Measurements from ENCODE around the gene CSGALNACT2.
"Not testable (repeated sequence)": the region's sequence is repeated elsewhere in the genome, so short reads cannot be mapped to it uniquely, and the experiment has no call there.

CSGALNACT2 gene

DNA sequence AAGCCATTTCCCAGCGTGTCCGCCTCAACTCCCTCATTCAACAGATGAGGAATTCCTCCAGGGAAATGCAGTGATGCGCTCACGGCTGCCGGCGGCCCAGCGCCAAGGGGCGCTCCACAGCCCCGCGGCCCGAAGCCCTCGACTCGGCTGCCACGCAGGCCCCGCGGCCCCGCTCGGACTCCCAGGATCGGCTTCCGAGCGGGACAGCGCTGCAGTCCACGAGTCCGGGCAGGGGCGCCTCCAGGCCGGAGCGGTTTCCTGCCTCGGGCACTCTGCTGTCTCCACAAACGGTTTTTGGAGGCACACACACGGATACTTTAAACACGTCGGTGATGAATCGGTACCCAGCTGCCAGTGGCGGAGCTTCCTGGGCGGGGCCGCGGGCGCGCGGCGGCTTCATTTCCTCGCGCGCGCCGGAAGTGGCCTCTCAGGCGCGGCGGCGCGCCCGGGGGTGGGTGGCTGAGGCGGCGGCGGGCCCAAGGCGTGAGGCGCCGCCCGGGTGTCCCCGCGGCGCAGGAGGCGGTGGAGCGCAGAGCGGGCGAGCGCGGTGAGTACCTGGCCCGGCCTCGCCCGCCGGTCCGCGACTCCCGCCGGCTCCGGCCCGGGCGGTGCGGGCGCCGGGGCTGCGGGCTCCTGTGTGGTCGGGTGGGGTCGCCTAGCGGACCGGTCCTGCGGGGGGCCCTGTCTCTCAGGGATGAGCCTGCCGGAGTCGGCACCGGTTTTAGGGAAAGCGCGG is at the start of gene CSGALNACT2:
Gene CSGALNACT2 (plus strand): TSS at position 425 of the 736 bp plus-strand sequence. CDS start 16,705 bp downstream, outside the sequence.
- DNase-seq (ENCODE audit: low read depth), result peak; percentile 89

GRCh38 chr10:43089519-43089918 is 48.7 kb upstream of the CSGALNACT2 start:
- DNase-seq (ENCODE audit: low read depth), result no peak

DNA sequence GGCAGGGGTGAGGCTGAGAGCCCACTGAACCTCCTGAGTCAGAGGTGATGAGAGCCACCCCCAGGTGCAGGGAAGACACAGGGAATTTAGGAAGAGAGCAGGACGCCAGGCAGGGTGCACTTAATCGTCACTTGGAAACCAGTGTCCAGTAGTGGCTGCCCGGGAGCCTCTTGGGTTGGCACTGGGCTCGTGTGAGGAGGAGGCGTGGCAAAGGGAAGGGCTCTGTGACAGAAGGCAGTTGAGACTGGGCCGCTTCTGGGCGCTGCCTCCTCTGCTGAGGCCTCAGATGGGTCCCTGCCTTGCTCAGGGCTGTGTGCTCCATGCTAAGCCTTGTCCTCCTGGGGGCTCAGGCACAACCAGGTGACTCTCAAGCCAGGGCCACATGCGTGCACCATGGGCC is 48.1 kb upstream of the CSGALNACT2 start:
- DNase-seq (ENCODE audit: low read depth), result no peak

DNA sequence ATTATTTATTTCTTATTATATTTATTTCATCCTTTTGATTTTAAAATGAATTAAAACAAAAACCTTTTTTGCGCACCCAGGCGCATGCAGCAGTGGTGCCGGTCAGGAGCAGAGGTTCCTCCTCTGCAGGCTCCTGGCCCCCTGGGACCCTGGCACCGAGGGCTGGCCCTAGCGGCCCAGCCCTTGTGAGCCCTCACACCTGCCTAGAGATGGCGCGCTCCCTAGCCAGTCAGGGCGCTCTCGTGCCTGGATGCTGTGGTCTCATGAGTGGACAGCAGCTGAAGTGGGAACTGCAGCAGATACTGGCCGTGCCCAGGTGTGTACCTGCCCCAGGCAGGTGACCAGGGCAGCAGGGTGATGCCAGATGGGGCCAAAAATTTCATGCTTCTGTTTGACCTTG is 47.6 kb upstream of the CSGALNACT2 start:
- no peak for DNase-seq (ENCODE audit: low read depth)

DNA sequence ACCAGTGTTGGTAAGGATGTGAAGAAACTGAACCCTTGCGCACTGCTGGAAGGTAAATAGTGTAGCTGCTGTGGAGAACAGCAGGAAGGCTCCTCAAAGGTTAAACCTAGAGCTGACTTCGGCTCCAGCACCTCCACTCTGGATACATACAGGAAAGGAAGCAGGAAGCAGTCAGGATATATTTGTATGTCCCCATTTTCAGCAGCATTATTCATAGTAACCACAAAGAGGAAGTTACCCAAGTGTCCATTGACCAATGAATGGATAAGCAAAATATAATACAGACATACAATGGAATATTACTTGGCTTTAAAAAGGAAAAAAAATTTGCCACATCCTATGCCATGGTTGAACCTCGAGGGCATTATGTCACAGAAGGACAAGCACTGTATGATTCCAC is 46.4 kb upstream of the CSGALNACT2 start:
- no peak for DNase-seq (ENCODE audit: low read depth)

DNA sequence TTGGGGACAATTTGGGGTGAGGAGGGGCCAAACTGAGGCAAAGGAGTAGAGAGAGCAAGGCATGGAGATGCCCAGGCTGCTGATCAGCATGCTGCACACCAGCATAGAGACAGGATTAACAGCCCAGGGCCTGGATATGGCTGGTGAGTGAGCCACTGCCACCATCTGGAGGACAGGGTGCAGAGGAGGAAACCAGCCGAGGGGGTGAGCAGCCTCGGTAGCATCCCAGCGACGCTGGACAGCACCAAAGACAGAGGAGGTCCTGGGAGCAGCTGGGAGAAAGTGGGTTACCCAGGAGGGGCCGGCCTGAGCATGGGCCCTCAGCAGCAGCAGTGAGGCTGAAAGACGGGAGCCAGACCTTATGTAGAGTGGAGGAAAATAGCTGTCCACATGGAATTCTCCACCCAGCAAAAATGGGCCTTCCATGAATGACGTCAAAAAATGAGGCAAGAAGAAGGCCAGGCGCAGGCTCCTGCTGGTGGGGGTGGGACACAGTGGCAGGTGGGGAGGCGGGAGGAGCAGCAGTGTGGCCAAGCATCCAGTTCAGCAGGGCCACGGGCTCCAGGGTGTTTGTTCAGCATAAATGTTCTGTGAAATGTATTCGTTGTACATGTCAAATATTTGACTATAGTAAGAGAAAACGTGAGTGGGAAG is 44.7 kb upstream of the CSGALNACT2 start:
- DNase-seq (ENCODE audit: low read depth), result peak; percentile 40

GRCh38 chr10:43094085-43094484 is 44.2 kb upstream of the CSGALNACT2 start:
- no peak for DNase-seq (ENCODE audit: low read depth)

- not testable (repeated sequence) for DNase-seq (ENCODE audit: low read depth)
These were observed 38.9 kb upstream of the CSGALNACT2 start for GRCh38 chr10:43099339-43099738.

DNA sequence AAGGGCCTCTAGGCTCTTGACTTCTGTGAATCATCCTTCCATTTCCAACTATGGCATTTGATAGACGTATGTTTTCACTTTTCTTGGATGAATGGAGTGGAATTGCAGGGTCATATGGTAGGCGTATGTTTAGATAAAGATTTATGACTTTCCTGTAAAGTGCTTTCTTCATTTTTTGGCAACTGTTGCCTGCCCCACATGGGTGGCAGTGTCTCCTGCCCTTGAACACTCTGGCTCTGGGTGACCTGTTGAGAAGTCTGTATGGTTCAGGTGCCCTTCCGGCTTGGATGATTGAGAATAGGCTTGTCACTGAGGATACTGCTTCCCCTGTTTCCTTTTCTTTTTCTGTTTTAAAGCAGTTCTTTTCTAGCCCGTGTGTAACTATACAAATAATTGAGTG is 38.3 kb upstream of the CSGALNACT2 start:
- no peak for DNase-seq (ENCODE audit: low read depth)

DNA sequence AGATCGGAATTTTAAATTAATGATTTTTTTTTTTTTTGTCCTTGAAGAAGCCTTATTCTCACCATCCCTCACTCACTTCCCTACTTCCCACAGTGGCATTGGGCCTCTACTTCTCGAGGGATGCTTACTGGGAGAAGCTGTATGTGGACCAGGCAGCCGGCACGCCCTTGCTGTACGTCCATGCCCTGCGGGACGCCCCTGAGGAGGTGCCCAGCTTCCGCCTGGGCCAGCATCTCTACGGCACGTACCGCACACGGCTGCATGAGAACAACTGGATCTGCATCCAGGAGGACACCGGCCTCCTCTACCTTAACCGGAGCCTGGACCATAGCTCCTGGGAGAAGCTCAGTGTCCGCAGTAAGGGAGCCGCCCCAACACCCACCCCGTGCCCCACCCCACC is 37.9 kb upstream of the CSGALNACT2 start:
- no peak for DNase-seq (ENCODE audit: low read depth)

- DNase-seq (ENCODE audit: low read depth), result no peak
These were observed 36.0 kb upstream of the CSGALNACT2 start for GRCh38 chr10:43102063-43102828.

DNA sequence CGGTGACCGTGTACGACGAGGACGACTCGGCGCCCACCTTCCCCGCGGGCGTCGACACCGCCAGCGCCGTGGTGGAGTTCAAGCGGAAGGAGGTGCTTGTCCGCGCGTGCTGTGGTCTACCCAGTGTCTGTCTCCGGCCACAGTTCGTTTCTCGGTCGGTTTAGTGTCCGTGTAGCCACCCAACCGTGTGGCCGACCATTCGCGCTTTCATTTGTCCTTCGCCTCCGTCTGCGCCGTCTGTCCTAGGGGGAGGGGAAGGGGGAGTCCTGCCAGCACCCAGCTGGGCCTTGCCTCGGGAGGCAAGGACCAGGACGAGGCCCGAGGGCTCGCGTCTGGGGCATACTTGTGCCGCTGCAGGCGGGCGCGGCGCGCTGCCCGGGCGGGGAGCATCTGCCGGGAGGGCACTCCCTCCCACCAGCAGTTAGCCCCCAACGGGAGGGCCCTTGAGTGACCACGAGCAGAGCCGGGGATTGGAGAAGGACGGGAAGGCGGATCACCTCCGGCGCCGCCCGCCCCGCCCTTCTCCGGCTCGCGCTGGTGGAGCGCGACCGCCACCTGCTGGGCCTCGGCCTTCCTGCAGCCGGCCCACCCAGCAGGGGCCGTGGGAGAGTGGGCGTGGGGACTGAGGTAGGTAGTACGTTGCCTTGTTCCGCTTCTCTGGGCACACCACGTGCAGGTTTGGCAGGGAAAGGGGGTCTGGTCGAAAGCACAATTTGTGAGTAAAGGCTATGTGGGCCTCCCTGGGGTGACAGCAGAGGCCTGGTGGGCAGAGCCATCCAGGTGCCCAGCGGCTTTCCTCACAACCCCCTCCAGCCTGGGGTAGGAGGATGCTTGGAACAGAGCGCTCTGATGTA is 32.9 kb upstream of the CSGALNACT2 start:
- peak; percentile 84 for DNase-seq (ENCODE audit: low read depth)

DNA sequence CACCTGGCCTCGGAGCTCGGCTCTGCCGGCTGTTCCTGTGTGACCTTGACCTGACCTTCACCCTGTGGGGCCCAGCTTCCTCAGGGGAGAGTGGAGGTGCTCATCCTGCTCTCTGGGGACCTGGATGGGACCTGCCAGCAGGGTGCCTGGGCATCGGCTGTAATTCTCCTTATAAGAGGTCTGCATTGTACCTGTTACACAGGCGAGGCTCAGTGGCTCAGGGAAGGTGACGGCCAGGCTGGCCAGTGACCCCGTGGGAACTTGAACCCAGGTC is 32.4 kb upstream of the CSGALNACT2 start:
- DNase-seq (ENCODE audit: low read depth), result no peak

DNA sequence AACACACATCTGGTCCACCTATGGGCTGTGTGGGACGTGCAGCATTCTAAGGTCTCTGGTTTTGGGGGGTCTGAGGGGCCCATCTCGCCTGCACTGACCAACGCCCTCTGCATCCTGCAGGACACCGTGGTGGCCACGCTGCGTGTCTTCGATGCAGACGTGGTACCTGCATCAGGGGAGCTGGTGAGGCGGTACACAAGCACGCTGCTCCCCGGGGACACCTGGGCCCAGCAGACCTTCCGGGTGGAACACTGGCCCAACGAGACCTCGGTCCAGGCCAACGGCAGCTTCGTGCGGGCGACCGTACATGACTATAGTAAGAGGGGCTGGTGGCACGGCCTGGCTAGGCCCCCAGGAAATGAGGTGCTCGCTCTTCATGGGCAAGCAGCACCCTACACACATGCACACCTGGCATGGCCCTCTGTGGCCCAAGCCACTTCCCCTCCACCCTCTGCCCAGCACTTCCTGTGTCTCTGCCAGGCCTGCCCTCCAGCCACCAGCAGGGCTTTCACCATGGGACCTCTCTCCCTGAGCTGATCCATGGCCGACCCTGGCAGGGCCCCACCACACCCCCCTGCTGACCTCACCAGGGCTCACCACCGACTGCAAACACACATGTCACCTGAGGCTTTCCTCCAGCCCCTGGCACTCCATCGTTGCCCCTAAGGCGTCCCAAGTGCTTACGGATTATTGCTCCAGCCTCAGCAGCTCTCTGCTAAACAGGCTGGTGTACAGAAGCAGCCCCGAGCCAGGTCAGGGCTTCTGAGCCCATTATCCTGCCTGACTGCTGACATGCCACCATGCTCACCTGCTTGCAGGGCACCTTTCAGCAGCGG is 31.8 kb upstream of the CSGALNACT2 start:
- DNase-seq (ENCODE audit: low read depth), result no peak

- no peak for DNase-seq (ENCODE audit: low read depth)
These were observed 29.3 kb upstream of the CSGALNACT2 start for GRCh38 chr10:43108951-43109350.

GRCh38 chr10:43109671-43110249 is 28.5 kb upstream of the CSGALNACT2 start:
- DNase-seq (ENCODE audit: low read depth), result peak; percentile 13

GRCh38 chr10:43110338-43111071 is 27.7 kb upstream of the CSGALNACT2 start:
- peak; percentile 70 for DNase-seq (ENCODE audit: low read depth)

DNA sequence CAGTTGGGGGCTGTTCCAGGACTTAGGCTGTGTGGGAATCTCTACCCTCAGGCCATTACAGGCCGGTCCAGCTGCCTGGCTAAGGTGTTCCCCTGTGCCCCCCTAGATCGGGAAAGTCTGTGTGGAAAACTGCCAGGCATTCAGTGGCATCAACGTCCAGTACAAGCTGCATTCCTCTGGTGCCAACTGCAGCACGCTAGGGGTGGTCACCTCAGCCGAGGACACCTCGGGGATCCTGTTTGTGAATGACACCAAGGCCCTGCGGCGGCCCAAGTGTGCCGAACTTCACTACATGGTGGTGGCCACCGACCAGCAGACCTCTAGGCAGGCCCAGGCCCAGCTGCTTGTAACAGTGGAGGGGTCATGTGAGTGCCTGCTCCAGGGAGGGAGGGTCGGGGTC is 27.1 kb upstream of the CSGALNACT2 start:
- DNase-seq (ENCODE audit: low read depth), result no peak

- DNase-seq (ENCODE audit: low read depth), result no peak
These were observed 26.2 kb upstream of the CSGALNACT2 start for GRCh38 chr10:43111921-43112607.

DNA sequence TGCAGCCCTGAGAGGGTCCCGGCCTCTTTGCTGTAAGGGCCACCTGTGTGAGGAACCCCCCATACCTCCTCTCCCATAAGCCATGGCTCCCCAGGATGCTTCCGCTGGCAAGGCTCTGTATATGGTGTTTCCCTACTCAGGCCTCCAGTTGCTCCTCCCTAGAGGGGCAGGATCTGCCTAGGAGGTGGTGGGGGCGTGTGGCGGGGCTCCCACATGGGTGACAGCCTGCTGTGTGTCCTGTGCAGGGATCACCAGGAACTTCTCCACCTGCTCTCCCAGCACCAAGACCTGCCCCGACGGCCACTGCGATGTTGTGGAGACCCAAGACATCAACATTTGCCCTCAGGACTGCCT is 25.7 kb upstream of the CSGALNACT2 start:
- DNase-seq (ENCODE audit: low read depth), result no peak

Data from EH (cell line).